HL-60/S4 treated with phorbol 12-myristate 13-acetate at 8.2 ng/mL for 4 days and 3 days (cell line): Measurements from ENCODE around the gene TRIM6.
"Not testable (repeated sequence)": the region's sequence is repeated elsewhere in the genome, so short reads cannot be mapped to it uniquely, and the experiment has no call there.

ENCODE experiments used
- in situ Hi-C: fragments of 300-500 bp; cut with MboI; formaldehyde crosslinking; loops from 2 replicates; pipeline ENCODE4 v1.15.0; 2022; ENCODE audit warnings: low sequenced_read_pairs

Gene TRIM6

DNA sequence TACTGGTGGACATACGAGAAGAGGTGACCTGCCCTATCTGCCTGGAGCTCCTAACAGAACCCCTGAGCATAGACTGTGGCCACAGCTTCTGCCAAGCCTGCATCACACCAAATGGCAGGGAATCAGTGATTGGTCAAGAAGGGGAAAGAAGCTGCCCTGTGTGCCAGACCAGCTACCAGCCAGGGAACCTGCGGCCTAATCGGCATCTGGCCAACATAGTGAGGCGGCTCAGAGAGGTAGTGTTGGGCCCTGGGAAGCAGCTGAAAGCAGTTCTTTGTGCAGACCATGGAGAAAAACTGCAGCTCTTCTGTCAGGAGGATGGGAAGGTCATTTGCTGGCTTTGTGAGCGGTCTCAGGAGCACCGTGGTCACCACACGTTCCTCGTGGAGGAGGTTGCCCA, 6.9 kb downstream of the TRIM6 start:
- in situ Hi-C loops, result no loop called here

DNA sequence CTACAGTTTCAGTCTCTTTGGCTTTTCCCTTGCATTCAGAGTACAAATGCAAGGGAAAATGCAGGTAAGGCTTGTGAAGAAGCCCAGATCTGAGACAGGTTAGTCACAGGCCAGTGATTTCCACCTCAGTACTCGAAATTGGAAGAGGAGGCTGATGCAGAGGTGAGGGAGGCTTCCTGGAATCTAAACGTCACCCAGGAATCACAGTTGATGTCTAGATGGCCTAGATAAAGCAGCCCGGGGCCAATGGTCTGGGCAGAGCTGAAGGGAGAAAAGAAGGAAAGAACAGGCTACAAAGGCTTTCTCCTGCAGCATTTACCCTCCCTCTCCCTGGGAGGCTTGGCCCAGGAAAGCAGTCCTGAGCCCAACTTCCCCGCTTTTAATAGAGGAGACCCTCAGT, 8.5 kb downstream of the TRIM6 start:
- in situ Hi-C loops, result no loop called here

DNA sequence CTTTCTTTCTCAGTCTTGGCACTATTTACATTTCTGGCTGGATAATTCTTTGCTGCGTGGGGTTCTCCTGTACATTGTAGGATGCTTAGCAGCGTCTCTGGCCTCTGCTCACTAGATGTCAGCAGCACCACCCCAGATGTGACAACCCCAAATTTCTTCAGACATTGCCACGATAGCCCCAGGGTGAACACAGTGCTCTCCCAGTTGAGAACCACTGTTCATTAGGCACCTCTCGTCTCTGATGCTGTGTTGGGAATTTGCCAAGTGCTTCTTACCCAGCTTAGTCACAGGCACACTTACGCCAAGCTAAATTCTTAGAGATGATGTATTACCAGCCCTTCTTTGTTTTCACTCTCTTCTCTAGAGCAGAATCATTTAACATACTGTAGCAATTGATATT, 9.4 kb downstream of the TRIM6 start:
- in situ Hi-C loops, result no loop called here

- in situ Hi-C loops, result no loop called here
Observed at GRCh38 chr11:5608808-5609207, 12.4 kb downstream of the TRIM6 start.

DNA sequence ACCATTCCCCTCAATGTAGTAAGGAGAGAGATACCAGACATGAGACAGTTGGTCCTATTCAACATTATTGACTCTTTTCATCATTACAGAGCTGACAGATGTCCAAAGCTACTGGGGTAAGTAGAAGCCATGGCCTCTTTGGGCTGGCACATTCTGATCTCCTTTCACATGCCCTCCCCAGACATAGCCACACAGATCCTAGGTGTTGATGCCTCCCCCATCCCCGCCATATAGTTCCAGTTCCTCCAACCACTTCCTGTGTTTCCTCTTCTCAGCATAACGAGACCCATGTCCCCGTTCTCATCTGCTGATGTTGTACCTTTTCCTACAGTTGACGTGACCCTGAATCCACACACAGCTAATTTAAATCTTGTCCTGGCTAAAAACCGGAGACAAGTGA, 14.0 kb downstream of the TRIM6 start:
- in situ Hi-C loops, result no loop called here

DNA sequence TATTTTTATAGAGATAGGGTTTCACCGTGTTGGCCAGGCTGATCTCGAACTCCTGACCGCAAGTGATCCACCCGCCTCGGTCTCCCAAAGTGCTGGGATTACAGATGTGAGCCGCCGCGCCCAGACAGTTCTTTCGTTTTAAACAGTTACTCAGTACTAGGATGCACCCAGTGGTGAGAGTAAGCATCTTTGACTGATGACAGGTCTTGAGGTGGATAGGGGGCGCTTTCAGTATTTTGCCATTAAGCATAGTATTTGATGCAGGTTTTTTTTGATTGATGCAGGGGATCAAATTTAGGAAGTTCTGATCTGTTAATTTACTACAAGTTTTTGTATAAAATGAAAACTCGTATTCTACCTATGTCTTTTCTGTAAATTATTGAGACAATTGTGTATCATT, 15.2 kb downstream of the TRIM6 start:
- in situ Hi-C loops, result no loop called here

DNA sequence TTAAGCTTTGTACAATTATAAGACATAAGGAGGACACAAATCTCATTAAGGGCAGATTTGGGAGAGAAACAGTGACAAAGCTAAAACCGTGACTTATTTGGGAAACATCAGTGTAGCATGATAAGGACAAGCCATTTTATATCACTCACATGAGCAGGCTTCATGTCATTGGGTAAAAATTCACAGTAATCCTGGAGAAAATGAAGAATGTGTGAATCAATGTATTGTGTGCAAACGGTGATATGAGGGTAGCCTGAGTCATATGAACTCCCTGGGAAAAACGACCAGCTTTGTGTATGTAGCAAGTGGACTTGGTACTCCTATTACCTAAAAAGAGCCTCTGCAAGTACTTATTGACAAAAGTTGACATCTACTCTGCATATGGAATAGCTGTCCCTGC, 22.4 kb downstream of the TRIM6 start:
- in situ Hi-C loops, result no loop called here

GRCh38 chr11:5620651-5621521, 24.4 kb downstream of the TRIM6 start:
- in situ Hi-C loops, result no loop called here

GRCh38 chr11:5621580-5621979, 25.1 kb downstream of the TRIM6 start:
- in situ Hi-C loops, result no loop called here

GRCh38 chr11:5622802-5623201, 26.4 kb downstream of the TRIM6 start:
- in situ Hi-C loops, result no loop called here

GRCh38 chr11:5624489-5625279, 28.2 kb downstream of the TRIM6 start, which contains the start of gene TRIM34:
Gene TRIM34 (plus strand): TSS chr11:5625001. CDS start chr11:5632332, 7,331 bp downstream.
- in situ Hi-C loops, result no loop called here

- in situ Hi-C loops, result no loop called here
Observed at GRCh38 chr11:5625281-5625680, 28.8 kb downstream of the TRIM6 start.

GRCh38 chr11:5626196-5626595, 29.8 kb downstream of the TRIM6 start:
- in situ Hi-C loops, result no loop called here

- in situ Hi-C loops, result no loop called here
Observed at GRCh38 chr11:5631417-5631816, 35.0 kb downstream of the TRIM6 start.

DNA sequence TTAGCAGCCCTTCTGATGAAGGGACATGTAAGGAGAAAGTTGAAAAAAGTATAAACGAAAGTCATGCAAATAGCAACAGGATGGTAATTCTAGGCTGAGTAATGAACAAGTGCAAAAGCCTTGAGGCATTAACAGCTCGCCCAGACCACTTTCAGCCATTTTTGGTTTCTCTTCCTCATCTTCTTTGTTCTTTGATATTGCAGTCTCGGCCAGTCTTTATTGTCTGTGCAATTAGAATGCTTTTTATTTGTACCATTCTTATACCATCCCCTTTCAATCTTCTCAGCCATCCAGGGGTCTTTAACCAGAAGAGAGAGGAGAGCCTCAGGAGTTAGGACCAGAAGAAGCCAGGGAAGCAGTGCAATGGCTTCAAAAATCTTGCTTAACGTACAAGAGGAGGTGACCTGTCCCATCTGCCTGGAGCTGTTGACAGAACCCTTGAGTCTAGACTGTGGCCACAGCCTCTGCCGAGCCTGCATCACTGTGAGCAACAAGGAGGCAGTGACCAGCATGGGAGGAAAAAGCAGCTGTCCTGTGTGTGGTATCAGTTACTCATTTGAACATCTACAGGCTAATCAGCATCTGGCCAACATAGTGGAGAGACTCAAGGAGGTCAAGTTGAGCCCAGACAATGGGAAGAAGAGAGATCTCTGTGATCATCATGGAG, 35.7 kb downstream of the TRIM6 start:
- in situ Hi-C loops, result no loop called here

DNA sequence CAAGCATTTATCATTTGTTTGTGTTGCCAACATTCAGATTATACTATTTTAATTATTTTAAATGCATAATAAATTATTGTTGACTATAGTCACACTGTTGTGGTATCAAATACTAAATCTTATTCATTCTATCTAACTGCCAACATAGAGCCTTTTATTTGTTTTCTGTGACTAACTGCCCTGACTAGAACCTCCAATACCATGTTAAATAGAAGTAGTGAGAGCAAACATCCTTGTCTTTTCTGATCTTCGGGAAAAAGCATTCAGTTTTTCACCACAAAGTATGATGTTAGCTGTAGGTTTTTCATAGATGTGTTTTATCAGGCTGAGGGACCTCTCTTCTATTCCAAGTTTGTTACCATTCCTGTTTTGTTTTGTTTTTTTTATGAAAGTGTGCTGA, 43.5 kb downstream of the TRIM6 start:
- in situ Hi-C loops, result no loop called here

GRCh38 chr11:5643585-5643984, 47.1 kb downstream of the TRIM6 start:
- in situ Hi-C loops, result no loop called here

DNA sequence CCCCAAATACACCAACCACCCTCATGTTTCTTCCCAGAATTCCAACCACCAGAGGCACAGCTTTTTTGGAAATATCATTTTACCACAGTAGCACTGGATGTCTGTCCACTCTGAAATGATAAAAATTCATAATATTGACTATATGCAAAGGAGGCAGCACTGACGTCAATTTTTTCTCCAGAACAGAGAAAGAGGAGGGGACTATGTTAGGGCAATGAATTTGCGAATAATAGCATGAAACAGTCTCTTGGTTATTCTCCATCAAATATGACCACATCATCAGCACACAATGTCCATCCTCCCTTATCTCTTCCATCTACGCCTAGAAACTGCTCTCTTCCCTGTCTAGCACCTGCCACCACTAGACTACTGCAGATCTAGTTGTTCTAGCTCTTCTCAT, 49.7 kb downstream of the TRIM6 start:
- in situ Hi-C loops, result no loop called here

DNA sequence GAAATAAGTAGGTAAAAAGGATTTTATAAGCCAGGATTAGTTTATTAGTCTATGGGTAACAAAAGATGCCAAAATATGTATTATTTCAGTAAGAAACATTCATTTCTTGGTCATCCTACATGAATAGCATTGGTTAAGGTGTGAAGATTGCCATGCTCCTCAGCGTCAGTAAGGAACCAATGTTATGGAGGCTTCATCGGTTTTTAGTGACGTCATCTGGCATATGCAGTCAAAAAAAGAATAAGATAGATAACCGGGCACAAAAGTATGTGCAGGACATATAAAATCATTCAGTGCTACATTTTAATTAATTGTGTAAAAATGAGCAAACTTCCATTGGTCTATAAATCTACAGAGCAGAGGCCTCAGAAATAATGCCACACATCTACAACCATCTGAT, 59.0 kb downstream of the TRIM6 start:
- in situ Hi-C loops, result no loop called here

DNA sequence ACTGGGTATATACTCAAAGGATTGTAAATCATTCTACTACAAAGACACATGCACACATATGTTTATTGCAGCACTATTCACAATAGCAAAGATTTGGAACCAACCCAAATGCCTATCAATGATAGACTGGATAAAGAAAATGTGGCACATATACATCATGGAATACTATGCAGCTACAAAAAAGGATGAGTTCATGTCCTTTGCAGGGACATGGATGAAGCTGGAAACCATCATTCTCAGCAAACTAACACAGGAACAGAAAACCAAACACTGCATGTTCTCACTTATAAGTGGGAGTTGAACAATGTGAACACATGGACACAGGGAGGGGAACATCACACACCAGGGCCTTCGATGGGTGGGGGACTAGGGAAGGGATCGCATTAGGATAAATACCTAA, 60.5 kb downstream of the TRIM6 start:
- in situ Hi-C loops, result not testable (repeated sequence)

GRCh38 chr11:5658318-5658717, 61.9 kb downstream of the TRIM6 start:
- in situ Hi-C loops, result no loop called here
